ENCODE data around the gene DLG3.

Gene DLG3

GRCh38 chrX:70437921-70438665, 6.5 kb upstream of the DLG3 start:
- DNase-seq (ENCODE audit: low spot score): no peak

GRCh38 chrX:70439016-70439415, 5.6 kb upstream of the DLG3 start:
- no peak for DNase-seq (ENCODE audit: low spot score)

GRCh38 chrX:70442224-70442623, 2.4 kb upstream of the DLG3 start:
- DNase-seq (ENCODE audit: low spot score): no peak

- no peak for DNase-seq (ENCODE audit: low spot score)
Measured at GRCh38 chrX:70444946-70445656, 466 bp downstream of the DLG3 start.

GRCh38 chrX:70445951-70446350, 1.3 kb downstream of the DLG3 start:
- DNase-seq (ENCODE audit: low spot score): no peak

- no peak for DNase-seq (ENCODE audit: low spot score)
Measured at GRCh38 chrX:70446380-70447350, 2.0 kb downstream of the DLG3 start.

- no peak for DNase-seq (ENCODE audit: low spot score)
Measured at GRCh38 chrX:70449457-70449966, 4.9 kb downstream of the DLG3 start.

- peak; percentile 68 for DNase-seq (ENCODE audit: low spot score)
Measured at GRCh38 chrX:70452143-70452733, 7.6 kb downstream of the DLG3 start.

GRCh38 chrX:70453024-70453618, 8.5 kb downstream of the DLG3 start:
- DNase-seq (ENCODE audit: low spot score): no peak

GRCh38 chrX:70454441-70455365, 10.1 kb downstream of the DLG3 start:
- DNase-seq (ENCODE audit: low spot score): peak; percentile 90

GRCh38 chrX:70455366-70456202, 10.9 kb downstream of the DLG3 start:
- no peak for DNase-seq (ENCODE audit: low spot score)

GRCh38 chrX:70456256-70456655, 11.6 kb downstream of the DLG3 start:
- DNase-seq (ENCODE audit: low spot score): no peak

GRCh38 chrX:70461026-70461425, 16.4 kb downstream of the DLG3 start:
- no peak for DNase-seq (ENCODE audit: low spot score)

- no peak for DNase-seq (ENCODE audit: low spot score)
Measured at GRCh38 chrX:70464051-70464450, 19.4 kb downstream of the DLG3 start.

GRCh38 chrX:70466968-70467367, 22.3 kb downstream of the DLG3 start:
- DNase-seq (ENCODE audit: low spot score): no peak

GRCh38 chrX:70468709-70469108, 24.1 kb downstream of the DLG3 start:
- no peak for DNase-seq (ENCODE audit: low spot score)

- DNase-seq (ENCODE audit: low spot score): no peak
Measured at GRCh38 chrX:70470850-70471289, 26.2 kb downstream of the DLG3 start.

- DNase-seq (ENCODE audit: low spot score): no peak
Measured at GRCh38 chrX:70476166-70476933, 31.7 kb downstream of the DLG3 start.
